HepG2 (cell line): ENCODE data around the gene NEAT1. TPM values are rescaled to one million over a fixed set of nuclear protein-coding genes. Genes with fewer than 3 reads are reported as not detected.

ENCODE experiments used
- AKAP8 ChIP-seq: sonication (generic); formaldehyde crosslinking; IDR thresholded peaks from 2 replicates; pipeline ENCODE4 v1.5.1; 2020; ENCODE audit warnings: mild to moderate bottlenecking, missing genetic modification reagents
- ARNTL ChIP-seq: sonication (generic); formaldehyde crosslinking; IDR thresholded peaks from 2 replicates; pipeline ENCODE4 v1.4.0; 2020; ENCODE audit warnings: mild to moderate bottlenecking, missing genetic modification reagents
- BATF2 ChIP-seq: sonication (generic); formaldehyde crosslinking; IDR thresholded peaks from 2 replicates; pipeline ENCODE4 v1.8.0; 2022; ENCODE audit warnings: mild to moderate bottlenecking, missing genetic modification reagents, moderate library complexity
- CBX2 ChIP-seq, 2 experiments: fragments of 200-600 bp in 1 of 2; sonication (generic); formaldehyde crosslinking in 1 of 2; IDR thresholded peaks; 2 replicates each; pipeline versions ENCODE4 v1.7.0 to v1.8.1; 2018 to 2022; ENCODE audit warnings: low read depth in 2 of 2, low read length in 1 of 2, mild to moderate bottlenecking in 1 of 2, missing genetic modification reagents in 1 of 2
- DMTF1 ChIP-seq: sonication (generic); formaldehyde crosslinking; IDR thresholded peaks from 2 replicates; pipeline ENCODE4 v1.4.0; 2020; ENCODE audit warnings: mild to moderate bottlenecking, missing genetic modification reagents
- HNRNPH1 ChIP-seq: fragments of 200-400 bp; formaldehyde crosslinking; optimal IDR thresholded peaks from 2 replicates; pipeline ENCODE3; 2017; ENCODE audit warnings: mild to moderate bottlenecking, low read depth, low read length
- HNRNPUL1 ChIP-seq: fragments of 200-400 bp; formaldehyde crosslinking; IDR thresholded peaks from 2 replicates; pipeline ENCODE4 v1.6.1; 2017; ENCODE audit warnings: low read depth, mild to moderate bottlenecking, low read length, moderate library complexity
- HOXA3 ChIP-seq: sonication (generic); formaldehyde crosslinking; IDR thresholded peaks from 2 replicates; pipeline ENCODE4 v1.5.0; 2020; ENCODE audit warnings: missing genetic modification reagents
- MBNL3 ChIP-seq: fragments of 250-450 bp; sonication (Bioruptor Pico); conservative IDR thresholded peaks from 2 replicates; pipeline ENCODE4 v1.8.0; 2022; ENCODE audit warnings: mild to moderate bottlenecking, inconsistent platforms
- MED1 ChIP-seq: sonication (generic); formaldehyde crosslinking; IDR thresholded peaks from 2 replicates; pipeline ENCODE4 v1.4.0; 2020; ENCODE audit warnings: missing genetic modification reagents
- MTF1 ChIP-seq: sonication (generic); formaldehyde crosslinking; IDR thresholded peaks from 2 replicates; pipeline ENCODE4 v1.5.0; 2020; ENCODE audit warnings: missing genetic modification reagents
- NFRKB ChIP-seq: fragments of 450-650 bp; IDR thresholded peaks from 2 replicates; pipeline ENCODE4 v1.6.1; 2017
- SAP130 ChIP-seq: IDR thresholded peaks from 2 replicates; pipeline ENCODE4 v1.6.1; 2016; ENCODE audit warnings: low read depth
- SIX1 ChIP-seq: sonication (generic); formaldehyde crosslinking; IDR thresholded peaks from 2 replicates; pipeline ENCODE4 v1.4.0; 2020; ENCODE audit warnings: missing genetic modification reagents, borderline replicate concordance
- SRF ChIP-seq: IDR thresholded peaks from 2 replicates; pipeline ENCODE4 v1.6.1; 2011; ENCODE audit warnings: mild to moderate bottlenecking, low read depth, low read length, moderate library complexity
- TAF15 ChIP-seq: fragments of 200-400 bp; formaldehyde crosslinking; IDR thresholded peaks from one replicate; pipeline ENCODE4 v1.6.1; 2018; ENCODE audit warnings: mild to moderate bottlenecking, low read depth, low read length; ENCODE audit not compliant: poor library complexity, severe bottlenecking
- TGIF2 ChIP-seq: IDR thresholded peaks from 2 replicates; pipeline ENCODE4 v1.6.1; 2016; ENCODE audit warnings: control low read depth, missing compliant biosample characterization
- ZNF232 ChIP-seq: sonication (generic); formaldehyde crosslinking; IDR thresholded peaks from 2 replicates; pipeline ENCODE4 v1.4.0; 2020; ENCODE audit warnings: missing genetic modification reagents, borderline replicate concordance
- ZNF572 ChIP-seq: sonication (generic); formaldehyde crosslinking; IDR thresholded peaks from 2 replicates; pipeline ENCODE4 v1.5.1; 2020; ENCODE audit warnings: mild to moderate bottlenecking, missing genetic modification reagents
- ZNF766 ChIP-seq: sonication (generic); formaldehyde crosslinking; IDR thresholded peaks from 2 replicates; pipeline ENCODE4 v1.5.0; 2020; ENCODE audit warnings: missing genetic modification reagents, borderline replicate concordance
- ZNF878 ChIP-seq: sonication (generic); formaldehyde crosslinking; IDR thresholded peaks from 2 replicates; pipeline ENCODE4 v1.8.1; 2023; ENCODE audit warnings: mild to moderate bottlenecking, missing genetic modification reagents, moderate library complexity
- polyA plus RNA-seq, 8 experiments: library from polyadenylated mRNA; depleted of rRNA in 3 of 8; stranded (reverse) in 7 of 8; unstranded in 1 of 8; fragments of >200 nt; fragmentation: Illumina TruSeq in 4 of 8; extraction: Trizol in 4 of 8; gene quantifications; 2 replicates each; pipeline versions ENCODE4 v1.2.1 to v1.2.3, GENCODE V29; 2011 to 2016; ENCODE audit warnings: low read depth in 4 of 8, missing spikeins in 1 of 8, mixed read lengths in 1 of 8; ENCODE audit not compliant: insufficient read depth in 1 of 8
- total RNA-seq, 5 experiments: library from RNA; depleted of rRNA; stranded (reverse); fragments of >200 nt; fragmentation: Illumina TruSeq; extraction: Trizol; gene quantifications; 2 replicates each; pipeline ENCODE4 v1.2.3, GENCODE V29; 2016; ENCODE audit warnings: low read depth in 1 of 5
- TF ChIP-seq, protein P1 (sequence below), 2 experiments: sonication (generic) in 1 of 2; formaldehyde crosslinking in 1 of 2; IDR thresholded peaks; 2 replicates each; pipeline versions ENCODE4 v1.4.0 to v1.6.1; 2016 to 2020; ENCODE audit warnings: borderline replicate concordance in 1 of 2, low read depth in 1 of 2, mild to moderate bottlenecking in 1 of 2, missing genetic modification reagents in 1 of 2
- TF ChIP-seq, protein P2 (sequence below): sonication (generic); formaldehyde crosslinking; conservative IDR thresholded peaks from 2 replicates; pipeline ENCODE4 v1.5.0; 2020; ENCODE audit warnings: missing genetic modification reagents

NEAT1 gene
- total and polyA plus RNA-seq, 2 of the 13 experiments (the other 11 are each of a cell fraction or from before 2014, with no cell fraction given) = 20.5 to 41.2 TPM

- TF ChIP-seq, protein P1, sequence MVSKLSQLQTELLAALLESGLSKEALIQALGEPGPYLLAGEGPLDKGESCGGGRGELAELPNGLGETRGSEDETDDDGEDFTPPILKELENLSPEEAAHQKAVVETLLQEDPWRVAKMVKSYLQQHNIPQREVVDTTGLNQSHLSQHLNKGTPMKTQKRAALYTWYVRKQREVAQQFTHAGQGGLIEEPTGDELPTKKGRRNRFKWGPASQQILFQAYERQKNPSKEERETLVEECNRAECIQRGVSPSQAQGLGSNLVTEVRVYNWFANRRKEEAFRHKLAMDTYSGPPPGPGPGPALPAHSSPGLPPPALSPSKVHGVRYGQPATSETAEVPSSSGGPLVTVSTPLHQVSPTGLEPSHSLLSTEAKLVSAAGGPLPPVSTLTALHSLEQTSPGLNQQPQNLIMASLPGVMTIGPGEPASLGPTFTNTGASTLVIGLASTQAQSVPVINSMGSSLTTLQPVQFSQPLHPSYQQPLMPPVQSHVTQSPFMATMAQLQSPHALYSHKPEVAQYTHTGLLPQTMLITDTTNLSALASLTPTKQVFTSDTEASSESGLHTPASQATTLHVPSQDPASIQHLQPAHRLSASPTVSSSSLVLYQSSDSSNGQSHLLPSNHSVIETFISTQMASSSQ (IDR thresholded peaks at IDR 0.05; ENCODE audit: low read depth) = no peak
- TF ChIP-seq, protein P1 (CRISPR knock-in tag; IDR thresholded peaks at IDR 0.05; ENCODE audit: borderline replicate concordance) = 0 out of 2 replicates have a peak, but pooled peaks have one; percentile 14
- TF ChIP-seq ZNF232 (CRISPR knock-in tag) (no peak), MTF1 (CRISPR knock-in tag) (no peak), NFRKB (no peak), SRF (no peak), ARNTL (CRISPR knock-in tag) (no peak), TAF15 (no peak), ZNF878 (CRISPR knock-in tag) (no peak), HNRNPH1 (no peak), AKAP8 (no peak), HOXA3 (CRISPR knock-in tag) (no peak), SIX1 (CRISPR knock-in tag) (peak; percentile 60; the same call in 1 of the 2 replicates), ZNF766 (CRISPR knock-in tag) (no peak), HNRNPUL1 (no peak), MBNL3 (CRISPR knock-in tag) (no peak), BATF2 (CRISPR knock-in tag) (no peak), ZNF572 (CRISPR knock-in tag) (no peak), CBX2 (IDR thresholded peaks at IDR 0.05; ENCODE audit: low read depth, low read length) (no peak), CBX2 (CRISPR knock-in tag; IDR thresholded peaks at IDR 0.05; ENCODE audit: low read depth) (no peak), SAP130 (CRISPR knock-in tag) (peak; percentile 62), DMTF1 (no peak), TGIF2 (CRISPR knock-in tag) (no peak), MED1 (peak; percentile 53; the same call in 1 of the 2 replicates)
- TF ChIP-seq, protein P2, sequence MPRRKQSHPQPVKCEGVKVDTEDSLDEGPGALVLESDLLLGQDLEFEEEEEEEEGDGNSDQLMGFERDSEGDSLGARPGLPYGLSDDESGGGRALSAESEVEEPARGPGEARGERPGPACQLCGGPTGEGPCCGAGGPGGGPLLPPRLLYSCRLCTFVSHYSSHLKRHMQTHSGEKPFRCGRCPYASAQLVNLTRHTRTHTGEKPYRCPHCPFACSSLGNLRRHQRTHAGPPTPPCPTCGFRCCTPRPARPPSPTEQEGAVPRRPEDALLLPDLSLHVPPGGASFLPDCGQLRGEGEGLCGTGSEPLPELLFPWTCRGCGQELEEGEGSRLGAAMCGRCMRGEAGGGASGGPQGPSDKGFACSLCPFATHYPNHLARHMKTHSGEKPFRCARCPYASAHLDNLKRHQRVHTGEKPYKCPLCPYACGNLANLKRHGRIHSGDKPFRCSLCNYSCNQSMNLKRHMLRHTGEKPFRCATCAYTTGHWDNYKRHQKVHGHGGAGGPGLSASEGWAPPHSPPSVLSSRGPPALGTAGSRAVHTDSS (CRISPR knock-in tag) = no peak
Observed at GRCh38 chr11:65383778-65384177, 38.8 kb upstream of the NEAT1 start (continued).
